ENCODE results near the gene SLC19A3.

The SLC19A3 gene

DNA sequence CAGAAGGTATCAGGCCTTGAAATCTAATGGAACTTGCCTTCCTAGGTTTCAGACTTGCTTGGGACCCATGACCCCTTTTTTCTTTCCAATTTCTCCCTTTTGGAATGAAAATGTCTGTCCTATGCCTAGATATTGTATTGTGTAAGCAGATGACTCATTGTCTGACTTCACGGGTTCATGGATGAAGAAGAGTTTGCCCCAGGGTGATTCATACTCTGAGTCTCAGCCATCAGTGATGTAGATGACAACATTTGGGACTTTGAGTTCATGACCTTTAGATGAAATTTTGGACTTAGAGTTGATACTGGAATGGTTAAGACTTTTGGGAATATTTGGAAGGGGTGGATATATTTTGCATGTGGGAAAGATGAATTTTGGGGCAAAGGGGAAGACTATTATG lies 62.4 kb downstream of the SLC19A3 start:
- Histone ChIP-seq H3K79me2 (ENCODE audit: insufficient read depth, low read depth) (no peaks in the 10 kb centered on the region), H3K9ac (no peak overlapping the region), H2AFZ (ENCODE audit: low read depth) (no peak overlapping the region), H3K27me3 (ENCODE audit: insufficient read depth, low read depth) (no peaks in the 10 kb centered on the region), H4K20me1 (ENCODE audit: insufficient read depth) (no peaks in the 10 kb centered on the region), H3K4me3 (IDR thresholded peaks at IDR 0.05; ENCODE audit: insufficient read depth, low read depth, low read length) (no peak overlapping the region), H3K4me2 (no peak overlapping the region), H3K4me1 (ENCODE audit: low read depth, poor library complexity, severe bottlenecking) (peaks cover 10% of the 10 kb centered on the region), H3K36me3 (ENCODE audit: insufficient read depth) (no peaks in the 10 kb centered on the region), H3K27ac (no peak overlapping the region)
- TF ChIP-seq, protein P1, sequence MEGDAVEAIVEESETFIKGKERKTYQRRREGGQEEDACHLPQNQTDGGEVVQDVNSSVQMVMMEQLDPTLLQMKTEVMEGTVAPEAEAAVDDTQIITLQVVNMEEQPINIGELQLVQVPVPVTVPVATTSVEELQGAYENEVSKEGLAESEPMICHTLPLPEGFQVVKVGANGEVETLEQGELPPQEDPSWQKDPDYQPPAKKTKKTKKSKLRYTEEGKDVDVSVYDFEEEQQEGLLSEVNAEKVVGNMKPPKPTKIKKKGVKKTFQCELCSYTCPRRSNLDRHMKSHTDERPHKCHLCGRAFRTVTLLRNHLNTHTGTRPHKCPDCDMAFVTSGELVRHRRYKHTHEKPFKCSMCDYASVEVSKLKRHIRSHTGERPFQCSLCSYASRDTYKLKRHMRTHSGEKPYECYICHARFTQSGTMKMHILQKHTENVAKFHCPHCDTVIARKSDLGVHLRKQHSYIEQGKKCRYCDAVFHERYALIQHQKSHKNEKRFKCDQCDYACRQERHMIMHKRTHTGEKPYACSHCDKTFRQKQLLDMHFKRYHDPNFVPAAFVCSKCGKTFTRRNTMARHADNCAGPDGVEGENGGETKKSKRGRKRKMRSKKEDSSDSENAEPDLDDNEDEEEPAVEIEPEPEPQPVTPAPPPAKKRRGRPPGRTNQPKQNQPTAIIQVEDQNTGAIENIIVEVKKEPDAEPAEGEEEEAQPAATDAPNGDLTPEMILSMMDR (conservative IDR thresholded peaks at IDR 0.05; ENCODE audit: low read depth, low read length): no peak

GRCh38 chr2:227654426-227654825 lies 63.4 kb downstream of the SLC19A3 start:
- H3K27me3 ChIP-seq (ENCODE audit: insufficient read depth, low read depth): no peaks in the 10 kb centered on the region
- H3K36me3 ChIP-seq (ENCODE audit: insufficient read depth): no peaks in the 10 kb centered on the region
- no peak overlapping the region for H3K9ac ChIP-seq
- H3K79me2 ChIP-seq (ENCODE audit: insufficient read depth, low read depth): no peaks in the 10 kb centered on the region
- no peak overlapping the region for H3K4me3 ChIP-seq (IDR thresholded peaks at IDR 0.05; ENCODE audit: insufficient read depth, low read depth, low read length)
- TF ChIP-seq, protein P1 (conservative IDR thresholded peaks at IDR 0.05; ENCODE audit: low read depth, low read length): no peak
- H2AFZ ChIP-seq (ENCODE audit: low read depth): no peak overlapping the region
- H3K4me1 ChIP-seq (ENCODE audit: low read depth, poor library complexity, severe bottlenecking): peaks cover 10% of the 10 kb centered on the region
- H3K27ac ChIP-seq: no peak overlapping the region
- no peaks in the 10 kb centered on the region for H4K20me1 ChIP-seq (ENCODE audit: insufficient read depth)
- H3K4me2 ChIP-seq: no peak overlapping the region

GRCh38 chr2:227653419-227653818 lies 64.4 kb downstream of the SLC19A3 start:
- Histone ChIP-seq H3K79me2 (ENCODE audit: insufficient read depth, low read depth) (no peaks in the 10 kb centered on the region), H3K4me3 (IDR thresholded peaks at IDR 0.05; ENCODE audit: insufficient read depth, low read depth, low read length) (no peak overlapping the region), H4K20me1 (ENCODE audit: insufficient read depth) (no peaks in the 10 kb centered on the region), H3K9ac (no peak overlapping the region), H3K27me3 (ENCODE audit: insufficient read depth, low read depth) (no peaks in the 10 kb centered on the region), H3K4me2 (no peak overlapping the region), H3K27ac (no peak overlapping the region), H3K4me1 (ENCODE audit: low read depth, poor library complexity, severe bottlenecking) (peaks cover 10% of the 10 kb centered on the region), H3K36me3 (ENCODE audit: insufficient read depth) (no peaks in the 10 kb centered on the region), H2AFZ (ENCODE audit: low read depth) (no peak overlapping the region)
- TF ChIP-seq, protein P1 (conservative IDR thresholded peaks at IDR 0.05; ENCODE audit: low read depth, low read length): no peak

DNA sequence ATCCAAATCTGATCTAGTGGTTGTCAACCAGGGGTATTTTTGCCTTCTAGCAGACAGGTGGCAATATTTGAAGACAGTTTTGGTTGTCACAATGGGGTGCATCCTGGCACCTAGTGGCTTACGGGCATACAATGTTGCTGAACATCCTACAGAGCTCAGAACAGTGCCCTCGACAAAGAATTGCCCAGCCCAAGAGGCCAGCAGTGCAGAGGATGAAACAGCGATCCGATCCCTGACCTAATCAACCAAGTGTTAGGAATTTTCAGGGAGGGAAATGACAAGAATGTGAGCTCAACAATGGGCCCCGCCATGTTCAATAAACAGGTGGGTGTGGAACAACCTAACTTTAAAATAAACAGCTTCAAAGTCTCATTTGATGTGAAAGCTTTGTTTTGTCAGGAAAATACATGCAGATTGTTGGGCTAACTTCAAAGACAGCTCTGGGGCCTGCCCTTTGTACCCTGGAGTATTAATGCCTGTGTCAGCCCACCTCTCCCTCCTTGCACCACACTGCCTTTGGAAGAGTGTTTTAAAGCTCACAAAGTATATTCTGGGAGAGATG lies 73.8 kb downstream of the SLC19A3 start:
- no peaks in the 10 kb centered on the region for H4K20me1 ChIP-seq (ENCODE audit: insufficient read depth)
- H3K27me3 ChIP-seq (ENCODE audit: insufficient read depth, low read depth): no peaks in the 10 kb centered on the region
- H3K9ac ChIP-seq: no peak overlapping the region
- no peaks in the 10 kb centered on the region for H3K4me1 ChIP-seq (ENCODE audit: low read depth, poor library complexity, severe bottlenecking)
- H3K36me3 ChIP-seq (ENCODE audit: insufficient read depth): no peaks in the 10 kb centered on the region
- TF ChIP-seq, protein P1 (conservative IDR thresholded peaks at IDR 0.05; ENCODE audit: low read depth, low read length): no peak
- no peaks in the 10 kb centered on the region for H3K79me2 ChIP-seq (ENCODE audit: insufficient read depth, low read depth)
- H3K27ac ChIP-seq: no peak overlapping the region
- no peak overlapping the region for H2AFZ ChIP-seq (ENCODE audit: low read depth)
- H3K4me2 ChIP-seq: no peak overlapping the region
- no peak overlapping the region for H3K4me3 ChIP-seq (IDR thresholded peaks at IDR 0.05; ENCODE audit: insufficient read depth, low read depth, low read length)

Measured in KMS-11 (cell line).